PC-9 (cell line): ENCODE measurements around the gene C1orf146. TPM values are rescaled to one million over a fixed set of nuclear protein-coding genes. Genes with fewer than 3 reads are reported as not detected.

Source experiments
- BruUV-seq: library from RNA; stranded (reverse); fragments of 400-500 nt; replicated peaks from 2 replicates; lab custom pipeline; 2021; lab: Mats Ljungman, UMichigan
- CTCF ChIA-PET: fragments of 300-600 bp; sonication (Branson Sonifier 250); formaldehyde crosslinking; loops from one replicate; lab custom pipeline; 2022; ENCODE audit warnings: antibody characterized with exemption; lab: Charles Lee
- POLR2A ChIA-PET: fragments of 300-600 bp; sonication (Branson Sonifier 250); formaldehyde crosslinking; loops from one replicate; lab custom pipeline; 2022; ENCODE audit warnings: antibody characterized with exemption; ENCODE audit not compliant: unreplicated experiment; lab: Charles Lee
- DNase-seq, 2 experiments: peaks; one replicate each; pipeline versions ENCODE4 v3.0.0 to v3.0.0-alpha.2; 2015 to 2022; ENCODE audit warnings: mixed read lengths in 1 of 2
- H2AFZ ChIP-seq: fragments of 200-600 bp; sonication (generic); 2 replicates; pipeline ENCODE4 v1.8.1; 2017; ENCODE audit warnings: antibody characterized with exemption
- H3F3A ChIP-seq: fragments of 200-600 bp; sonication (generic); 2 replicates; pipeline ENCODE4 v1.8.1; 2017; ENCODE audit warnings: antibody characterized with exemption, mild to moderate bottlenecking, low read depth; ENCODE audit not compliant: insufficient read depth
- H3K27ac ChIP-seq: fragments of 200-600 bp; sonication (generic); 2 replicates; pipeline ENCODE4 v1.6.1; 2016; ENCODE audit warnings: mixed run types
- H3K27me3 ChIP-seq: fragments of 200-600 bp; sonication (generic); 2 replicates; pipeline ENCODE4 v1.6.1; 2016; ENCODE audit warnings: low read depth, mixed run types; ENCODE audit not compliant: insufficient read depth
- H3K36me3 ChIP-seq: fragments of 200-600 bp; sonication (generic); 2 replicates; pipeline ENCODE4 v1.6.1; 2016; ENCODE audit warnings: low read depth, mixed run types
- H3K4me1 ChIP-seq: fragments of 200-600 bp; sonication (generic); replicated peaks from 2 replicates; pipeline ENCODE4 v1.6.1; 2016; ENCODE audit warnings: mixed run types; ENCODE audit not compliant: insufficient read depth
- H3K4me2 ChIP-seq: fragments of 200-600 bp; sonication (generic); 2 replicates; pipeline ENCODE4 v1.6.1; 2017; ENCODE audit warnings: mixed run types
- H3K4me3 ChIP-seq: fragments of 200-600 bp; sonication (generic); 2 replicates; pipeline ENCODE4 v1.6.1; 2016; ENCODE audit warnings: mixed run types
- H3K79me2 ChIP-seq: fragments of 200-600 bp; sonication (generic); 2 replicates; pipeline ENCODE4 v1.6.1; 2017; ENCODE audit warnings: low read depth, mixed run types
- H3K9me2 ChIP-seq: fragments of 200-600 bp; sonication (generic); 2 replicates; pipeline ENCODE4 v1.8.1; 2017; ENCODE audit warnings: mild to moderate bottlenecking; ENCODE audit not compliant: insufficient read depth
- H3K9me3 ChIP-seq: fragments of 200-600 bp; sonication (generic); 2 replicates; pipeline ENCODE4 v1.8.1; 2016; ENCODE audit warnings: low read depth; ENCODE audit not compliant: insufficient read depth
- H4K20me1 ChIP-seq: fragments of 200-600 bp; sonication (generic); 2 replicates; pipeline ENCODE4 v1.8.1; 2017; ENCODE audit not compliant: insufficient read depth
- EZH2 ChIP-seq: fragments of 200-600 bp; sonication (generic); IDR thresholded peaks from 2 replicates; pipeline ENCODE4 v1.8.0; 2017; ENCODE audit warnings: antibody characterized with exemption, low read depth
- intact Hi-C: fragments of 100-400 bp; cut with micrococcal nuclease; formaldehyde crosslinking; loops from one replicate; pipeline ENCODE4 v1.10.0; 2022; ENCODE audit not compliant: unreplicated experiment
- total RNA-seq: library from RNA; stranded (reverse); gene quantifications from 2 replicates; pipeline ENCODE4 v1.2.3, GENCODE V29; 2021
- TF ChIP-seq, protein P1 (sequence below): fragments of 200-600 bp; sonication (generic); conservative IDR thresholded peaks from 2 replicates; pipeline ENCODE4 v1.6.1; 2017; ENCODE audit warnings: mixed run types, antibody characterized with exemption, mild to moderate bottlenecking, moderate library complexity

The C1orf146 gene
- total RNA-seq, 1 experiment from 2014 or later, result not detected

GRCh38 chr1:92201973-92202372 lies 15.7 kb upstream of the C1orf146 start:
- intact Hi-C loops, result no loop called here

GRCh38 chr1:92203105-92203504 lies 14.6 kb upstream of the C1orf146 start:
- Histone ChIP-seq H3K4me2 (no peak overlapping the region), H2AFZ (no peak overlapping the region; the same call in 1 of the 2 replicates), H3K4me3 (no peak overlapping the region), H3K36me3 (no peaks in the 10 kb centered on the region), H3K27ac (no peak overlapping the region), H3K79me2 (no peaks in the 10 kb centered on the region), H3K27me3 (no peaks in the 10 kb centered on the region), H3K4me1 (no peaks in the 10 kb centered on the region), H3F3A (no peaks in the 10 kb centered on the region), H3K9me2 (no peaks in the 10 kb centered on the region), H4K20me1 (no peaks in the 10 kb centered on the region), H3K9me3 (0 out of 2 replicates have a peak, but pooled peaks cover 6% of the 10 kb centered on the region)
- intact Hi-C loops, result no loop called here
- ChIA-PET CTCF (no interaction called here), POLR2A (no interaction called here)
- BruUV-seq, result no TSS peak
- no peak for DNase-seq
- TF ChIP-seq, protein P1, sequence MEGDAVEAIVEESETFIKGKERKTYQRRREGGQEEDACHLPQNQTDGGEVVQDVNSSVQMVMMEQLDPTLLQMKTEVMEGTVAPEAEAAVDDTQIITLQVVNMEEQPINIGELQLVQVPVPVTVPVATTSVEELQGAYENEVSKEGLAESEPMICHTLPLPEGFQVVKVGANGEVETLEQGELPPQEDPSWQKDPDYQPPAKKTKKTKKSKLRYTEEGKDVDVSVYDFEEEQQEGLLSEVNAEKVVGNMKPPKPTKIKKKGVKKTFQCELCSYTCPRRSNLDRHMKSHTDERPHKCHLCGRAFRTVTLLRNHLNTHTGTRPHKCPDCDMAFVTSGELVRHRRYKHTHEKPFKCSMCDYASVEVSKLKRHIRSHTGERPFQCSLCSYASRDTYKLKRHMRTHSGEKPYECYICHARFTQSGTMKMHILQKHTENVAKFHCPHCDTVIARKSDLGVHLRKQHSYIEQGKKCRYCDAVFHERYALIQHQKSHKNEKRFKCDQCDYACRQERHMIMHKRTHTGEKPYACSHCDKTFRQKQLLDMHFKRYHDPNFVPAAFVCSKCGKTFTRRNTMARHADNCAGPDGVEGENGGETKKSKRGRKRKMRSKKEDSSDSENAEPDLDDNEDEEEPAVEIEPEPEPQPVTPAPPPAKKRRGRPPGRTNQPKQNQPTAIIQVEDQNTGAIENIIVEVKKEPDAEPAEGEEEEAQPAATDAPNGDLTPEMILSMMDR, result no peak
- no peak for TF ChIP-seq EZH2

More at GRCh38 chr1:92201973-92202372, 15.7 kb upstream of the C1orf146 start:
- Histone ChIP-seq H3K4me3 (no peak overlapping the region), H3K27me3 (no peaks in the 10 kb centered on the region), H3K4me1 (no peaks in the 10 kb centered on the region), H2AFZ (no peak overlapping the region), H3K9me2 (no peaks in the 10 kb centered on the region), H3K4me2 (no peak overlapping the region), H3K79me2 (no peaks in the 10 kb centered on the region), H4K20me1 (no peaks in the 10 kb centered on the region), H3F3A (no peaks in the 10 kb centered on the region), H3K9me3 (0 out of 2 replicates have a peak, but pooled peaks cover 6% of the 10 kb centered on the region), H3K27ac (no peak overlapping the region), H3K36me3 (no peaks in the 10 kb centered on the region)
- ChIA-PET CTCF (no interaction called here), POLR2A (no interaction called here)
- TF ChIP-seq EZH2, result no peak
- TF ChIP-seq, protein P1, result no peak
- no TSS peak for BruUV-seq
- DNase-seq, result no peak

DNA sequence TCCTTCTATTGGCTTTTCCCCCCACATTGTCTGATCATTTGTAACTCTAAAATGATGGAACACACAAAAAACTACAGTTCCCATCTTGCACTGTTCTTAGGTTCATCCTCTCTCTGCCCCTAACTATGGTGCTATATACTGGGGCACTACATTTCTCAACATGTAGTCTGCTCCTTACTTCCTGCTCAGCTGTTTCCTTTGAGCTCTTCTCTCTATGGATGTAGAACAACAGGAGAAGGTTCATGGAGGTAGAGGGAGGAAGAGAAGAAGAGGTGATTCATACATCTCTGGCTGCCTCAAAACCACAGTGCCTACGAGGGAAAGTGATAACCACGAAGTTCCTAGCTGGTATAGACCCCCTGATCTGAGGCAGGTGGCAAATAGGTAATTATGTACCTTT lies 7.0 kb upstream of the C1orf146 start:
- H4K20me1 ChIP-seq, result no peaks in the 10 kb centered on the region
- no TSS peak for BruUV-seq
- 0 out of 2 replicates have a peak, but pooled peaks cover 6% of the 10 kb centered on the region for H3K9me3 ChIP-seq
- no peaks in the 10 kb centered on the region for H3K36me3 ChIP-seq
- no peak for DNase-seq
- H3K9me2 ChIP-seq, result no peaks in the 10 kb centered on the region
- no peaks in the 10 kb centered on the region for H3K4me1 ChIP-seq
- ChIA-PET CTCF (no interaction called here), POLR2A (interaction anchor here (0.6 kb wide), 1 partner anchor 8 kb away, joined by 4 read pairs; no protein-coding TSS in a partner anchor)
- TF ChIP-seq, protein P1, result no peak
- no peak for TF ChIP-seq EZH2
- no peaks in the 10 kb centered on the region for H3K27me3 ChIP-seq
- H2AFZ ChIP-seq, result no peak overlapping the region
- no peaks in the 10 kb centered on the region for H3K79me2 ChIP-seq
- no peaks in the 10 kb centered on the region for H3F3A ChIP-seq
- H3K4me2 ChIP-seq, result no peak overlapping the region
- H3K27ac ChIP-seq, result no peak overlapping the region
- H3K4me3 ChIP-seq, result no peak overlapping the region
- intact Hi-C loops, result no loop called here
